K562 (cell line): Measurements from ENCODE around the gene ACP5. TPM values are rescaled to one million over a fixed set of nuclear protein-coding genes. Genes with fewer than 3 reads are reported as not detected.

Source experiments
- E2F8 ChIP-seq: fragments of 450-650 bp; IDR thresholded peaks from 2 replicates; pipeline ENCODE4 v1.7.1; 2018; ENCODE audit warnings: mild to moderate bottlenecking, low read depth; ENCODE audit not compliant: partially characterized antibody
- ETS2 ChIP-seq: IDR thresholded peaks from 2 replicates; pipeline ENCODE4 v1.6.1; 2016; ENCODE audit warnings: borderline replicate concordance, missing genetic modification characterization, mild to moderate bottlenecking, moderate library complexity, missing compliant biosample characterization; ENCODE audit not compliant: poor library complexity, severe bottlenecking
- EWSR1 ChIP-seq: fragments of 450-650 bp; IDR thresholded peaks from 2 replicates; pipeline ENCODE4 v1.6.1; 2018; ENCODE audit warnings: borderline replicate concordance, mild to moderate bottlenecking, low read depth, moderate library complexity; ENCODE audit not compliant: partially characterized antibody
- GATAD2B ChIP-seq: fragments of 450-650 bp; IDR thresholded peaks from 2 replicates; pipeline ENCODE4 v1.6.1; 2017; ENCODE audit warnings: mild to moderate bottlenecking, borderline replicate concordance
- HDAC1 ChIP-seq, 2 experiments: fragments of 450-650 bp; IDR thresholded peaks; 2 replicates each; pipeline ENCODE4 v1.6.1; 2016 to 2017; ENCODE audit warnings: inconsistent platforms in 1 of 2, mild to moderate bottlenecking in 1 of 2, moderate library complexity in 1 of 2
- PHTF2 ChIP-seq: fragments of 250-450 bp; sonication (Bioruptor Pico); IDR thresholded peaks from 2 replicates; pipeline ENCODE4 v1.5.0; 2021; ENCODE audit warnings: mild to moderate bottlenecking
- POLR2G ChIP-seq: fragments of 200-400 bp; formaldehyde crosslinking; IDR thresholded peaks from 2 replicates; pipeline ENCODE4 v1.6.1; 2017; ENCODE audit warnings: low read depth, mild to moderate bottlenecking, antibody characterized with exemption, low read length, moderate library complexity
- RERE ChIP-seq: sonication (generic); formaldehyde crosslinking; IDR thresholded peaks from 2 replicates; pipeline ENCODE4 v1.8.0; 2023; ENCODE audit warnings: missing genetic modification reagents, mild to moderate bottlenecking, borderline replicate concordance
- SLC30A9 ChIP-seq: fragments of 250-450 bp; sonication (Bioruptor Pico); IDR thresholded peaks from 2 replicates; pipeline ENCODE4 v1.8.0; 2022; ENCODE audit warnings: mild to moderate bottlenecking, moderate library complexity
- SMARCE1 ChIP-seq: fragments of 450-650 bp; IDR thresholded peaks from 2 replicates; pipeline ENCODE4 v1.7.1; 2016; ENCODE audit warnings: mild to moderate bottlenecking
- SP1 ChIP-seq: sonication (generic); formaldehyde crosslinking; IDR thresholded peaks from 2 replicates; pipeline ENCODE4 v1.8.1; 2022; ENCODE audit warnings: mild to moderate bottlenecking, missing genetic modification reagents
- TAF1 ChIP-seq: IDR thresholded peaks from 2 replicates; pipeline ENCODE4 v1.6.1; 2011; ENCODE audit warnings: mild to moderate bottlenecking, low read length, moderate library complexity; ENCODE audit not compliant: insufficient read depth, control insufficient read depth, severe bottlenecking; ENCODE audit errors: extremely low read depth
- ZBTB7A ChIP-seq: IDR thresholded peaks from 2 replicates; pipeline ENCODE4 v1.6.1; 2011; ENCODE audit warnings: low read depth, mild to moderate bottlenecking, low read length, moderate library complexity, borderline replicate concordance; ENCODE audit not compliant: control insufficient read depth
- ZHX1 ChIP-seq: fragments of 150-350 bp; conservative IDR thresholded peaks from 2 replicates; pipeline ENCODE4 v1.6.1; 2014; ENCODE audit warnings: low read length
- ZNF197 ChIP-seq: fragments of 200-800 bp; sonication (Bioruptor generic); IDR thresholded peaks from 2 replicates; pipeline ENCODE4 v1.6.1; 2016; ENCODE audit warnings: low read depth, missing genetic modification characterization, missing compliant biosample characterization
- ZNF239 ChIP-seq: fragments of 250-450 bp; sonication (Bioruptor Pico); IDR thresholded peaks from 2 replicates; pipeline ENCODE4 v1.4.0; 2020; ENCODE audit warnings: mild to moderate bottlenecking
- polyA plus RNA-seq, 8 experiments: library from polyadenylated mRNA; depleted of rRNA in 4 of 8; stranded (reverse) in 5 of 8; unstranded in 3 of 8; fragments of >200 nt; fragmentation: Nextera tagmentation in 2 of 8; fragmentation: Illumina TruSeq in 1 of 8; extraction: Ambion mirVana in 2 of 8; extraction: Trizol in 1 of 8; gene quantifications; 2 replicates each; pipeline versions ENCODE4 v1.2.1 to v1.2.3, GENCODE V29; 2011 to 2014; ENCODE audit warnings: inconsistent platforms in 1 of 8, missing spikeins in 1 of 8
- total RNA-seq, 7 experiments: library from RNA; depleted of rRNA in 6 of 7; stranded (reverse); fragments of >200 nt in 6 of 7; fragmentation: Illumina TruSeq in 2 of 7; extraction: Trizol in 2 of 7; gene quantifications; 2 replicates each; pipeline versions ENCODE4 v1.2.1 to v1.2.3, GENCODE V29; 2011 to 2021; ENCODE audit warnings: low replicate concordance in 1 of 7

The ACP5 gene
- total and polyA plus RNA-seq, 9 of the 15 experiments (the other 6 are each of a cell fraction or from before 2014, with no cell fraction given) = 0.06 to 1.1 (median 0.31) TPM; not detected in 1

GRCh38 chr19:11538232-11539036, 39.0 kb downstream of the ACP5 start, which contains the start of gene CNN1 (continued):
- TF ChIP-seq GATAD2B = no peak
- peak; percentile 19 to 55; a peak in 2 of 4 replicates for TF ChIP-seq HDAC1 (IDR thresholded peaks at IDR 0.05)
- no peak for TF ChIP-seq E2F8
- TF ChIP-seq SMARCE1 = peak; percentile 49
- no peak for TF ChIP-seq TAF1
- TF ChIP-seq SP1 = peak; percentile 56
- TF ChIP-seq ZNF239 (CRISPR knock-in tag) = no peak
- no peak for TF ChIP-seq EWSR1
- TF ChIP-seq ZHX1 = no peak
- no peak for TF ChIP-seq ETS2 (tag)
- peak; percentile 79 for TF ChIP-seq POLR2G
- no peak for TF ChIP-seq PHTF2
- no peak for TF ChIP-seq ZNF197 (CRISPR knock-in tag)
- no peak for TF ChIP-seq RERE (CRISPR knock-in tag)
- TF ChIP-seq SLC30A9 (CRISPR knock-in tag) = no peak
- peak; percentile 82; the same call in 1 of the 2 replicates for TF ChIP-seq ZBTB7A
